Muscle layer of duodenum (tissue), 2 donors: ENCODE results near the gene NFATC2.

Source experiments
- H3K27ac ChIP-seq: one replicate; pipeline ENCODE4 v1.7.0; 2013; ENCODE audit warnings: mild to moderate bottlenecking, low read length
- H3K27me3 ChIP-seq: one replicate; pipeline ENCODE4 v1.7.0; 2013; ENCODE audit warnings: low read depth, mild to moderate bottlenecking, control low read depth, low read length
- H3K36me3 ChIP-seq, 2 donors: one replicate each; pipeline ENCODE4 v1.7.0; 2013; ENCODE audit warnings: low read length in 2 of 2, control low read depth in 1 of 2, mild to moderate bottlenecking in 1 of 2; ENCODE audit not compliant: insufficient read depth in 2 of 2, control insufficient read depth in 1 of 2
- H3K4me1 ChIP-seq, 2 donors: one replicate each; pipeline ENCODE4 v1.7.0; 2013; ENCODE audit warnings: low read length in 2 of 2, mild to moderate bottlenecking in 2 of 2, control low read depth in 1 of 2, moderate library complexity in 1 of 2; ENCODE audit not compliant: insufficient read depth in 2 of 2, control insufficient read depth in 1 of 2
- H3K4me3 ChIP-seq, 2 donors: one replicate each; pipeline ENCODE4 v1.7.0; 2013; ENCODE audit warnings: low read length in 2 of 2, low read depth in 1 of 2, mild to moderate bottlenecking in 1 of 2
- H3K9me3 ChIP-seq, 2 donors: one replicate each; pipeline ENCODE4 v1.7.0; 2013; ENCODE audit warnings: low read length in 2 of 2, control low read depth in 1 of 2, mild to moderate bottlenecking in 1 of 2; ENCODE audit not compliant: control insufficient read depth in 1 of 2
- donor health status: healthy.

NFATC2 gene

GRCh38 chr20:51525241-51526105 is 17.0 kb downstream of the NFATC2 start:
- Histone ChIP-seq H3K4me1 (peaks cover 0 to 11% of the 10 kb centered on the region in 2 donors), H3K9me3 (no peaks in the 10 kb centered on the region), H3K27me3 (no peaks in the 10 kb centered on the region), H3K4me3 (no peak overlapping the region), H3K27ac (no peak overlapping the region), H3K36me3 (peaks cover 0 to 7% of the 10 kb centered on the region in 2 donors)

- Histone ChIP-seq H3K4me1 (peaks cover 0 to 5% of the 10 kb centered on the region in 2 donors), H3K4me3 (no peak overlapping the region), H3K27me3 (no peaks in the 10 kb centered on the region), H3K36me3 (peaks cover 0 to 7% of the 10 kb centered on the region in 2 donors), H3K9me3 (no peaks in the 10 kb centered on the region), H3K27ac (no peak overlapping the region)
These were observed 19.1 kb downstream of the NFATC2 start for GRCh38 chr20:51523276-51524013.

GRCh38 chr20:51522207-51522606 is 20.3 kb downstream of the NFATC2 start:
- Histone ChIP-seq H3K36me3 (peaks cover 0 to 7% of the 10 kb centered on the region in 2 donors), H3K27me3 (no peaks in the 10 kb centered on the region), H3K9me3 (no peaks in the 10 kb centered on the region), H3K4me3 (no peak overlapping the region), H3K4me1 (peaks cover 0 to 5% of the 10 kb centered on the region in 2 donors), H3K27ac (no peak overlapping the region)

GRCh38 chr20:51517839-51518238 is 24.7 kb downstream of the NFATC2 start:
- no peak overlapping the region for H3K4me3 ChIP-seq
- no peaks in the 10 kb centered on the region for H3K4me1 ChIP-seq
- peaks cover 13 to 19% of the 10 kb centered on the region in 2 donors for H3K36me3 ChIP-seq
- no peaks in the 10 kb centered on the region for H3K27me3 ChIP-seq
- H3K9me3 ChIP-seq, result no peaks in the 10 kb centered on the region
- no peak overlapping the region for H3K27ac ChIP-seq

- H3K36me3 ChIP-seq, result peaks cover 11 to 19% of the 10 kb centered on the region in 2 donors
- H3K9me3 ChIP-seq, result no peaks in the 10 kb centered on the region
- H3K4me3 ChIP-seq, result no peak overlapping the region
These were observed 25.7 kb downstream of the NFATC2 start for GRCh38 chr20:51516855-51517254.

GRCh38 chr20:51514836-51515235 is 27.7 kb downstream of the NFATC2 start:
- H3K9me3 ChIP-seq, result no peaks in the 10 kb centered on the region
- H3K27me3 ChIP-seq, result no peaks in the 10 kb centered on the region
- no peak overlapping the region for H3K27ac ChIP-seq
- H3K4me3 ChIP-seq, result no peak overlapping the region
- no peaks in the 10 kb centered on the region for H3K4me1 ChIP-seq
- H3K36me3 ChIP-seq, result peaks cover 11 to 19% of the 10 kb centered on the region in 2 donors

More at GRCh38 chr20:51516855-51517254, 25.7 kb downstream of the NFATC2 start:
- no peak overlapping the region for H3K27ac ChIP-seq
- no peaks in the 10 kb centered on the region for H3K27me3 ChIP-seq
- no peaks in the 10 kb centered on the region for H3K4me1 ChIP-seq

GRCh38 chr20:51514249-51514648 is 28.3 kb downstream of the NFATC2 start:
- peaks cover 11 to 19% of the 10 kb centered on the region in 2 donors for H3K36me3 ChIP-seq

GRCh38 chr20:51513545-51513944 is 29.0 kb downstream of the NFATC2 start:
- Histone ChIP-seq H3K4me3 (no peak overlapping the region), H3K4me1 (no peaks in the 10 kb centered on the region), H3K9me3 (no peaks in the 10 kb centered on the region), H3K27ac (no peak overlapping the region), H3K36me3 (peaks cover 11 to 19% of the 10 kb centered on the region in 2 donors), H3K27me3 (no peaks in the 10 kb centered on the region)

More at GRCh38 chr20:51514249-51514648, 28.3 kb downstream of the NFATC2 start:
- Histone ChIP-seq H3K4me1 (no peaks in the 10 kb centered on the region), H3K9me3 (no peaks in the 10 kb centered on the region), H3K27me3 (no peaks in the 10 kb centered on the region), H3K27ac (no peak overlapping the region), H3K4me3 (no peak overlapping the region)

- H3K4me3 ChIP-seq, result no peak overlapping the region
- no peak overlapping the region for H3K27ac ChIP-seq
- no peaks in the 10 kb centered on the region for H3K4me1 ChIP-seq
- no peaks in the 10 kb centered on the region for H3K9me3 ChIP-seq
- peaks cover 11 to 19% of the 10 kb centered on the region in 2 donors for H3K36me3 ChIP-seq
- H3K27me3 ChIP-seq, result no peaks in the 10 kb centered on the region
These were observed 29.9 kb downstream of the NFATC2 start for GRCh38 chr20:51512645-51513044.

GRCh38 chr20:51511861-51512619 is 30.5 kb downstream of the NFATC2 start:
- H3K4me3 ChIP-seq, result no peak overlapping the region
- no peaks in the 10 kb centered on the region for H3K4me1 ChIP-seq
- no peak overlapping the region for H3K27ac ChIP-seq
- H3K27me3 ChIP-seq, result no peaks in the 10 kb centered on the region
- H3K9me3 ChIP-seq, result no peaks in the 10 kb centered on the region
- peaks cover 11 to 19% of the 10 kb centered on the region in 2 donors for H3K36me3 ChIP-seq
